Activated T-helper 1 cell treated with anti-CD3 and anti-CD28 coated beads, Interleukin-2, amount 50 U/mL, for 16 hours (primary cell): ENCODE measurements around the gene IFNL2.
"Not testable (repeated sequence)": the region's sequence is repeated elsewhere in the genome, so short reads cannot be mapped to it uniquely, and the experiment has no call there.

Source experiments
- DNase-seq, 2 donors: peaks; one replicate each; pipeline ENCODE4 v3.0.0-alpha.2; 2020; ENCODE audit warnings: low read depth in 1 of 2, low spot score in 1 of 2

IFNL2 gene

GRCh38 chr19:39296055-39296645 lies 28.0 kb downstream of the IFNL2 start, which contains the start of gene IFNL1:
TSS of gene IFNL1 (plus strand) at chr19:39296407. CDS start at chr19:39296422, 15 bp downstream.
- DNase-seq, result no peak

GRCh38 chr19:39296906-39297305 lies 28.7 kb downstream of the IFNL2 start:
- DNase-seq, result no peak

GRCh38 chr19:39297931-39298634 lies 29.9 kb downstream of the IFNL2 start:
- DNase-seq, result peak; percentile 23 to 29

GRCh38 chr19:39299404-39299803 lies 31.2 kb downstream of the IFNL2 start:
- DNase-seq, result no peak

- DNase-seq, result no peak
Observed at GRCh38 chr19:39299832-39300231, 31.6 kb downstream of the IFNL2 start.

GRCh38 chr19:39301021-39301420 lies 32.8 kb downstream of the IFNL2 start:
- no peak for DNase-seq

- DNase-seq, result no peak
Observed at GRCh38 chr19:39301562-39301961, 33.4 kb downstream of the IFNL2 start.

- no peak for DNase-seq
Observed at GRCh38 chr19:39303373-39304184, 35.4 kb downstream of the IFNL2 start.

GRCh38 chr19:39304185-39304513 lies 36.0 kb downstream of the IFNL2 start:
- DNase-seq, result no peak

GRCh38 chr19:39304701-39305571 lies 36.7 kb downstream of the IFNL2 start:
- DNase-seq, result no peak

- DNase-seq, result no peak
Observed at GRCh38 chr19:39306075-39306474, 37.9 kb downstream of the IFNL2 start.

GRCh38 chr19:39307046-39307821 lies 39.0 kb downstream of the IFNL2 start:
- no peak for DNase-seq

- DNase-seq, result no peak
Observed at GRCh38 chr19:39307822-39308530, 39.8 kb downstream of the IFNL2 start.

GRCh38 chr19:39308531-39309304 lies 40.5 kb downstream of the IFNL2 start:
- no peak for DNase-seq

- DNase-seq, result not testable (repeated sequence)
Observed at GRCh38 chr19:39309305-39309670, 41.1 kb downstream of the IFNL2 start.

- DNase-seq, result no peak
Observed at GRCh38 chr19:39310558-39311311, 42.5 kb downstream of the IFNL2 start.

- DNase-seq, result no peak
Observed at GRCh38 chr19:39314016-39314728, 46.0 kb downstream of the IFNL2 start.

GRCh38 chr19:39315933-39316332 lies 47.7 kb downstream of the IFNL2 start:
- no peak for DNase-seq
